HUES64 (cell line): ENCODE data around the gene PTN.
A peak's percentile ranks its signal among the peaks of the same experiment; 100 is the strongest.
"Not testable (repeated sequence)": the region's sequence is repeated elsewhere in the genome, so short reads cannot be mapped to it uniquely, and the experiment has no call there.

Experiments
- H3K27ac ChIP-seq: 2 replicates; pipeline ENCODE4 v1.7.0; 2013; ENCODE audit warnings: low read depth, low read length, inconsistent platforms
- H3K27me3 ChIP-seq: 2 replicates; pipeline ENCODE4 v1.6.1; 2013; ENCODE audit warnings: mild to moderate bottlenecking, low read length; ENCODE audit not compliant: insufficient read depth
- H3K36me3 ChIP-seq: 2 replicates; pipeline ENCODE4 v1.6.1; 2013; ENCODE audit warnings: mild to moderate bottlenecking, low read length; ENCODE audit not compliant: insufficient read depth
- H3K4me1 ChIP-seq: 2 replicates; pipeline ENCODE4 v1.6.1; 2013; ENCODE audit warnings: mild to moderate bottlenecking, low read length, moderate library complexity; ENCODE audit not compliant: insufficient read depth
- H3K4me3 ChIP-seq: 2 replicates; pipeline ENCODE4 v1.5.1; 2013; ENCODE audit warnings: mild to moderate bottlenecking, low read length, moderate library complexity
- H3K9ac ChIP-seq: 2 replicates; pipeline ENCODE4 v1.6.1; 2013; ENCODE audit warnings: mild to moderate bottlenecking, low read depth, low read length
- H3K9me3 ChIP-seq: 2 replicates; pipeline ENCODE4 v1.6.1; 2013; ENCODE audit warnings: low read depth, low read length; ENCODE audit not compliant: insufficient read depth
- WGBS: fragments of 150-250, 120-280 bp; methylation state at CpG from one replicate; pipeline ENCODE4 v1.1.7; 2013; ENCODE audit warnings: missing lambda C conversion rate; 5-methylcytosine and 5-hydroxymethylcytosine counted together

PTN gene

GRCh38 chr7:137221467-137221866 is 122.1 kb downstream of the PTN start:
- whole genome bisulfite sequencing, result 90% methylated on average over 2 of the region's 3 CpGs
- Histone ChIP-seq H3K4me1 (peaks cover 19% of the 10 kb centered on the region), H3K9ac (no peak overlapping the region), H3K27ac (no peak overlapping the region), H3K9me3 (no peaks in the 10 kb centered on the region), H3K36me3 (no peaks in the 10 kb centered on the region), H3K27me3 (no peaks in the 10 kb centered on the region), H3K4me3 (no peak overlapping the region)

- no peaks in the 10 kb centered on the region for H3K27me3 ChIP-seq
- no peaks in the 10 kb centered on the region for H3K9me3 ChIP-seq
- H3K9ac ChIP-seq, result no peak overlapping the region
- no peaks in the 10 kb centered on the region for H3K36me3 ChIP-seq
- 86% methylated on average over 1 of the region's 2 CpGs for WGBS
- H3K27ac ChIP-seq, result no peak overlapping the region
- H3K4me1 ChIP-seq, result peaks cover under 1% of the 10 kb centered on the region; the same call in 1 of the 2 replicates
- no peak overlapping the region for H3K4me3 ChIP-seq
Observed at GRCh38 chr7:137213744-137214143, 129.8 kb downstream of the PTN start.

GRCh38 chr7:137209151-137209817 is 134.2 kb downstream of the PTN start:
- no peaks in the 10 kb centered on the region for H3K9me3 ChIP-seq
- 93% methylated on average over 4 of the region's 5 CpGs for WGBS

GRCh38 chr7:137206770-137207169 is 136.8 kb downstream of the PTN start:
- H3K27me3 ChIP-seq, result no peaks in the 10 kb centered on the region
- no peaks in the 10 kb centered on the region for H3K36me3 ChIP-seq
- no peaks in the 10 kb centered on the region for H3K4me1 ChIP-seq
- H3K27ac ChIP-seq, result no peak overlapping the region
- H3K9me3 ChIP-seq, result no peaks in the 10 kb centered on the region
- H3K4me3 ChIP-seq, result no peak overlapping the region
- H3K9ac ChIP-seq, result no peak overlapping the region

More at GRCh38 chr7:137209151-137209817, 134.2 kb downstream of the PTN start:
- Histone ChIP-seq H3K9ac (no peak overlapping the region), H3K4me3 (no peak overlapping the region), H3K27me3 (no peaks in the 10 kb centered on the region), H3K27ac (no peak overlapping the region), H3K36me3 (no peaks in the 10 kb centered on the region), H3K4me1 (no peaks in the 10 kb centered on the region)

GRCh38 chr7:137204246-137204645 is 139.3 kb downstream of the PTN start:
- Histone ChIP-seq H3K4me1 (no peaks in the 10 kb centered on the region), H3K4me3 (no peak overlapping the region), H3K27ac (no peak overlapping the region), H3K9me3 (no peaks in the 10 kb centered on the region), H3K27me3 (no peaks in the 10 kb centered on the region), H3K36me3 (no peaks in the 10 kb centered on the region), H3K9ac (no peak overlapping the region)
- WGBS, result 94% methylated on average over 4 of the region's 4 CpGs

GRCh38 chr7:137203351-137203750 is 140.2 kb downstream of the PTN start:
- Histone ChIP-seq H3K36me3 (no peaks in the 10 kb centered on the region), H3K9me3 (no peaks in the 10 kb centered on the region), H3K27ac (no peak overlapping the region), H3K9ac (no peak overlapping the region), H3K4me3 (no peak overlapping the region), H3K27me3 (no peaks in the 10 kb centered on the region), H3K4me1 (no peaks in the 10 kb centered on the region)
- WGBS, result no CpG with 5 or more reads among the region's 1 CpG

GRCh38 chr7:137196648-137197047 is 146.9 kb downstream of the PTN start:
- 88% methylated on average over 1 of the region's 1 CpG for WGBS
- no peaks in the 10 kb centered on the region for H3K9me3 ChIP-seq

GRCh38 chr7:137195996-137196395 is 147.5 kb downstream of the PTN start:
- no peaks in the 10 kb centered on the region for H3K27me3 ChIP-seq
- H3K4me1 ChIP-seq, result no peaks in the 10 kb centered on the region
- no peak overlapping the region for H3K9ac ChIP-seq
- no peak overlapping the region for H3K27ac ChIP-seq
- no peak overlapping the region for H3K4me3 ChIP-seq
- no peaks in the 10 kb centered on the region for H3K9me3 ChIP-seq
- no peaks in the 10 kb centered on the region for H3K36me3 ChIP-seq
- WGBS, result no CpG with 5 or more reads among the region's 2 CpGs

More at GRCh38 chr7:137196648-137197047, 146.9 kb downstream of the PTN start:
- no peak overlapping the region for H3K4me3 ChIP-seq
- no peaks in the 10 kb centered on the region for H3K27me3 ChIP-seq
- H3K36me3 ChIP-seq, result no peaks in the 10 kb centered on the region
- no peak overlapping the region for H3K27ac ChIP-seq
- no peak overlapping the region for H3K9ac ChIP-seq
- H3K4me1 ChIP-seq, result no peaks in the 10 kb centered on the region

GRCh38 chr7:137181619-137182018 is 161.9 kb downstream of the PTN start:
- H3K4me1 ChIP-seq, H3K27me3 ChIP-seq, H3K27ac ChIP-seq, H3K9me3 ChIP-seq, H3K36me3 ChIP-seq: not testable (repeated sequence)
- WGBS, result 81% methylated on average over 25 of the region's 25 CpGs
- Histone ChIP-seq H3K4me3 (peak overlapping the region; percentile 37; the same call in 1 of the 2 replicates), H3K9ac (peak overlapping the region; percentile 44; the same call in 1 of the 2 replicates)
